Measurements from ENCODE around the gene ZNF638.

DNA sequence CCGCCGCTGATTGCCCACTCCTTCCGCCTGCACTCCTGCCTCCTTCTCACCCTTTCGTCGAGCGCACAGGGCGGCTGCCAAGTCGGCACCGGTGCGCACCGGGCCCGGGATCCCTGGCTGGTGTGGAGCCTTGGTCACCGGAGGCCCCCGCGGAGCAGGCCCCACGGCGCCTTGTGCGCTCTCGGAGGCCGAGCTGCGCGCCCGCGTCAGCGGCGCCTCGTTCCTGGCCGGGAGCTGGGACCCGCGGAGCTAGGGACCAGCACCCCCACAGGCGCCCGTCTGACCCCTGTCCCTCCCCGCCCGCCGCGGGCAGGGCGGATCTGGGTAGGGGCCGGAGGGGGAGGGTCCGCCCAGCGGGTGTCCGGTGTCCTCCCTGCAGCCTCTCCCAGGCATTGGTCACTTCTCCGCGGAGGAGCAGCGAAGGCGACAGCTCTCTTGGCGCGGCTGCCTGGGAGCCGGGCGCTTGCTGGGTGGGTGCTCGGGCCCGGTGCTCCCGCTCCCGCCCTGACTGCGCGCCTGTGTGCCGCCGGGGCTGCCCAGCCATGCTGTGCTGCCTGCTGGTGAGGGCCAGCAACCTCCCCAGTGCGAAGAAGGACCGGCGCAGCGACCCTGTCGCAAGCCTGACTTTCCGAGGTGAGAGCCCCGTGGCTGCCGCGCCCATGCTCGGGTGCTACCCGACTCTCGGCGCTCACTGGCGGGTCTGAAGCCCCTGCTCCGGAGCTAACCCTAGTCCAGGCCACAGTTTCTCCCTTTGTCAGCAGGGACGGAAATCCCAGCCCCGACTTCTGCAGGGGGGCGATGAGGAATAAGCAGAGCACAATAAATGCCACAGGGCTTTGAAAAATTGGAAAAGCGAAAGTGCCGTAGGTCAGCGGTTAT is 135.0 kb downstream of the ZNF638 start:
- TF ChIP-seq TAF1 (conservative IDR thresholded peaks at IDR 0.05) (no peak), MAX (IDR thresholded peaks at IDR 0.05) (no peak), CTCF (IDR thresholded peaks at IDR 0.05; ENCODE audit: low read depth, low read length, missing input control) (no peak), GABPA (IDR thresholded peaks at IDR 0.05 in 1 of 2, conservative IDR thresholded peaks at IDR 0.05 in 1 of 2) (no peak), SP1 (IDR thresholded peaks at IDR 0.05) (no peak), JUND (IDR thresholded peaks at IDR 0.05) (no peak), YY1 (IDR thresholded peaks at IDR 0.05) (no peak), RAD21 (IDR thresholded peaks at IDR 0.05) (peak in 1 of 2 donors; percentile 33), ZBTB33 (IDR thresholded peaks at IDR 0.05) (no peak), EGR1 (IDR thresholded peaks at IDR 0.05; ENCODE audit: low read depth in 2 of 2) (no peak), FOXA1 (IDR thresholded peaks at IDR 0.05) (no peak)
- TF ChIP-seq, protein P1, sequence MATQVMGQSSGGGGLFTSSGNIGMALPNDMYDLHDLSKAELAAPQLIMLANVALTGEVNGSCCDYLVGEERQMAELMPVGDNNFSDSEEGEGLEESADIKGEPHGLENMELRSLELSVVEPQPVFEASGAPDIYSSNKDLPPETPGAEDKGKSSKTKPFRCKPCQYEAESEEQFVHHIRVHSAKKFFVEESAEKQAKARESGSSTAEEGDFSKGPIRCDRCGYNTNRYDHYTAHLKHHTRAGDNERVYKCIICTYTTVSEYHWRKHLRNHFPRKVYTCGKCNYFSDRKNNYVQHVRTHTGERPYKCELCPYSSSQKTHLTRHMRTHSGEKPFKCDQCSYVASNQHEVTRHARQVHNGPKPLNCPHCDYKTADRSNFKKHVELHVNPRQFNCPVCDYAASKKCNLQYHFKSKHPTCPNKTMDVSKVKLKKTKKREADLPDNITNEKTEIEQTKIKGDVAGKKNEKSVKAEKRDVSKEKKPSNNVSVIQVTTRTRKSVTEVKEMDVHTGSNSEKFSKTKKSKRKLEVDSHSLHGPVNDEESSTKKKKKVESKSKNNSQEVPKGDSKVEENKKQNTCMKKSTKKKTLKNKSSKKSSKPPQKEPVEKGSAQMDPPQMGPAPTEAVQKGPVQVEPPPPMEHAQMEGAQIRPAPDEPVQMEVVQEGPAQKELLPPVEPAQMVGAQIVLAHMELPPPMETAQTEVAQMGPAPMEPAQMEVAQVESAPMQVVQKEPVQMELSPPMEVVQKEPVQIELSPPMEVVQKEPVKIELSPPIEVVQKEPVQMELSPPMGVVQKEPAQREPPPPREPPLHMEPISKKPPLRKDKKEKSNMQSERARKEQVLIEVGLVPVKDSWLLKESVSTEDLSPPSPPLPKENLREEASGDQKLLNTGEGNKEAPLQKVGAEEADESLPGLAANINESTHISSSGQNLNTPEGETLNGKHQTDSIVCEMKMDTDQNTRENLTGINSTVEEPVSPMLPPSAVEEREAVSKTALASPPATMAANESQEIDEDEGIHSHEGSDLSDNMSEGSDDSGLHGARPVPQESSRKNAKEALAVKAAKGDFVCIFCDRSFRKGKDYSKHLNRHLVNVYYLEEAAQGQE (IDR thresholded peaks at IDR 0.05) = no peak
